GM19043 (cell line): ENCODE measurements around the gene ATP8A2.

Experiments used
- ATAC-seq: cut with Tn5 transposase; IDR thresholded peaks from one replicate; pipeline ENCODE4 v1.9.1; 2021; ENCODE audit warnings: low read depth; ENCODE audit not compliant: unreplicated experiment

ATP8A2 gene

DNA sequence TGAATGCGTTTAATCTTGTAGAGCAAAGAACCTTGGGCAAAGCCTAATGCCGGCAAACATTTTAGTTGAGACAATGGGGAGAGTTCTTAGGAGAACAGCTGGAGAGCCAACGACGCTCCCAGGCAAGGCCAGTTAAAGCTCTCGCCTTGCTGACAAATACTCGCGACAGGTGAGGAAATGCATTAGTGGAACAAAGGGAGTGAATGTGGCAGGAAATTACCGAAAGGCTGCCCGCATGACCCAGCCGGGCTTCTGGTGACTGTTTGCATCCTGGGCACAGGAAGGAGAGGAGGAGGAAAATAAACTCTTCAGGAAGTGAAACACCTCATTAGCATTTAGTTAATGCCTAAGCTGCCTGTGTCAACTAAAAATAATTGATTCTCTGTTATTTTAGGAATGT, 605.4 kb downstream of the ATP8A2 start:
- no peak for ATAC-seq

GRCh38 chr13:25977671-25978070, 605.9 kb downstream of the ATP8A2 start:
- no peak for ATAC-seq

DNA sequence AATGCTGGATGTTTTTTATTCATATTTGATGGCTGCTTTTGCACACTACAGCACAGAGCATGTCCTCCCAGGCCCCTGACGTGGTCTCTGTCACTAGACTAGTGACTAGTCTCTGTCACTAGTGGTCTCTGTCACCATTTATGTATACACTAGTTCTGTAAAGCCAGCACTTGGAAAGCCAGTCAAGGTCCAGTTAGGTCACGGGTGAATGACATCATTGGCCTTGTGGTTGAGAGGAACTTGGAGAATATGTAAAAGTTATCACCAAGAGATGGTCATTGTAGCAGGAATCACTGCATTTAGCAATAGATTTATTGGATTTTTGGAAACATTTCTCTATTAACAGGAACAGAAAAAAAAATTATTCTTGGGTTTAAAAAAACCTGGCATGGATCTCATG, 607.2 kb downstream of the ATP8A2 start:
- ATAC-seq, result no peak

GRCh38 chr13:25979371-25979770, 607.6 kb downstream of the ATP8A2 start:
- ATAC-seq, result no peak

DNA sequence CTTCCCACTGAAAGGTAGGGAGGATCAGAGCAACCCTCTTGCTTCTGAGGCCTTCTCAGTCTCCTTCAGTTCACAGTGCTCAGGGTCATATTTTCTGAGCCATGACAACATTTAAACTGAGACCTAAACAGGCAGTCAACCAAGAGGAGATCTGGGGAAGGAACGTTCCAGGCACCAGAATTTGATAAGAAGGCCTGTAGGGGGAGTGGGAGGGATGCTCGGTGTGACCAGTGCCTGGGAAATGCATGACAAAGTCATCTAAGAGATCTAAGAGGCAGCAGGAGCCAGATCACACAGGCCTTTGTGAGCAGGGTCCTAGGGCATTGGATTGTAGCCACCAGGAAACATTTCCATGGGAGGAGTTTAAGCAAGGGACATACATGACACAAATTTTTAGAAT, 608.5 kb downstream of the ATP8A2 start:
- ATAC-seq, result no peak

GRCh38 chr13:25981060-25981459, 609.3 kb downstream of the ATP8A2 start:
- no peak for ATAC-seq

- ATAC-seq, result no peak
Measured at GRCh38 chr13:25982907-25983306, 611.1 kb downstream of the ATP8A2 start.

- no peak for ATAC-seq
Measured at GRCh38 chr13:25987987-25988386, 616.2 kb downstream of the ATP8A2 start.

- no peak for ATAC-seq
Measured at GRCh38 chr13:25988661-25989060, 616.9 kb downstream of the ATP8A2 start.

- ATAC-seq, result no peak
Measured at GRCh38 chr13:25990801-25991200, 619.0 kb downstream of the ATP8A2 start.

DNA sequence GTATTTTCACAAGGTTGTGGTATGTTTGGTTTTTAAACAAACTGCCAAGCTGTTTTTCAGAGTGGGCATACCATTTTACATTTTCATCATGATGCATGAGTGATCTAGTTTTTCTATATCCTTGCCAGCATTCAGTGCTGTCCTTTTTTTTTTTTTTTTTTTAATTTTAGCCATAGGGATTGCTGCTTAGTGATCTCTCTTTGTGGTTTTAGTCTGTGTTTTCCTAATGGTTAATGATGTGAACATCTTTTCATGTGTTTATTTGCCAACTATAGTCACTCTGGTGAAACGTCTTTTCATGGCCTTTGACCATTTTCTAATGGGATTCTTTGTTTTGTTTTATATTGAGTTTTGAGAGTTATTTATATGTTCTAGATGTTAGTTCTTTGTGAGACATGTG, 620.3 kb downstream of the ATP8A2 start:
- no peak for ATAC-seq

- no peak for ATAC-seq
Measured at GRCh38 chr13:26007261-26008125, 635.7 kb downstream of the ATP8A2 start.

DNA sequence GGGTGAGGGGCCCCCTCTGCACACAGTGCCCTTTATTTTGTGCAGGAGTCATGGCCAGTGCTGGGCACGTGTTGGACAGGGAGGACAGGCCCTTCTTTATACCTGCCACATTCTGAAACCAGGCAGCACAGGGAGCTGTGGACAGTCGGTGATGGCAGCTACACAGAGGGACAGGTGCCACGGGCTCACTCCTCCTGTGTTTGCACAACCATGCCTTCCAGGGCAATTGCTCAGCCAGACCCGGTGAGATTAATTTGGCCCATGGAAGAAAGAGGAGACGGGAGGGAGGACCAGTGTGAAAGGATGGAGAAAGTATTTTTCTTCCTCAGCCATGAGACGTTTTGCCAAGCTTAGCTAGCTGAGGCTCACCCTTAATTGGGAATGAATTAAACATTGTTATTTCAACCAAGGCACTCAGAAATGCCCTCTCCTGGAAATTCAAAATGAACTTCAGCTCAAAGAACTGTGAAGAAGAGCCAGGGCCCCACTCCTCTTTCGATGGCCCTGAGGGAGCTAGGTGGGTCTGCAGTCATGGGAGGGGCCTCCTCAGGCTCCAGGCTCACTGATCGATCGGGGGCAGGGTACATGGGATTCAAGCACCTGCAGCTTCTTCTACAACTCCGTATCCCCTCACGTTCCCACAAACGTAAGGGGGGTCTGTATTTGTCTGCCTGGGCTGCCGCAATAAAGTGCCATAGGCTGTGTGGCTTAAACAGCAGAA, 638.9 kb downstream of the ATP8A2 start:
- no peak for ATAC-seq

DNA sequence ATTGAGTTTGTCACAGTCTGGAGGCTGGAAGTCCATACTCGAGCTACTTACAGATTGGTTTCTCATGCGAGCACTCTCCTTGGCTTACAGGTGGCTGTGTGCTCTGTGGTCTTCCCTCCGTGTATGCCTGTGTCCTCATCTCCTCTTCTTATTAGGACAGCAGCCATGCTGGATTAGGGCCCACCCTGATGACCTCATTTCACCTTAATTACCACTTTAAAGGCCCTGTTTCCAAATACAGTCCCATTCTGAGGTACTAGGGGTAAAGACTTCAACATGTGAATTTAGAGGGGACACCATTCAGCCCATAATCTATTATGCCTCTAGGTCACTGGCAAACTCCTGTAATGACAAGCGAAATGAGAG, 639.4 kb downstream of the ATP8A2 start:
- ATAC-seq, result no peak

- ATAC-seq, result no peak
Measured at GRCh38 chr13:26011996-26012821, 640.4 kb downstream of the ATP8A2 start.

- ATAC-seq, result no peak
Measured at GRCh38 chr13:26012995-26013394, 641.2 kb downstream of the ATP8A2 start.

GRCh38 chr13:26015271-26016125, 643.7 kb downstream of the ATP8A2 start:
- no peak for ATAC-seq

DNA sequence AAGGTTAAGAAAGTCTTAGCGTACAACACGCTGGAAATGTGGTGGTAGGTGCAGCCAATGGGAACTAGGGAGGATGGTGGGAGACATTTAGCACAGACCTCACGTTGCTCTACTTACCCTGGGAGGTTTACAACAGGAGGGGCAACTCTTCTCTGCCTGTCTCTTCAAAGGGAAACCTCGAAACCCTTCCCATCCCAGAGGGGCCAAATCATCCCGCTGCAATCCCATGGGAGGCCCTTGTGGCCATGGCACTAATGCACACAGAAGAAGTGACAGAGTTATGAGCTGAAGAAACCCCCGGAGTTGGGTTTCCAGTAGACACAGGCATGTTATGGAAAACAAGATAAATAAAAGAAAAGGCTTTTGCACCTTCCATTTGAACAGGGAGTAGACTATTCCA, 644.4 kb downstream of the ATP8A2 start:
- ATAC-seq, result no peak

GRCh38 chr13:26017196-26017921, 645.6 kb downstream of the ATP8A2 start:
- no peak for ATAC-seq
